Ovary (tissue), 3 donors: Measurements from ENCODE around the gene FIGNL1.

Source experiments
- CTCF ChIP-seq, 3 donors: fragments of 450-650 bp in 2 of 3; fragments of 200-600 bp in 1 of 3; IDR thresholded peaks; one replicate each; pipeline versions ENCODE4 v1.5.1 to v1.8.0; 2016 to 2022; ENCODE audit warnings: antibody characterized with exemption in 3 of 3, mild to moderate bottlenecking in 1 of 3
- POLR2A ChIP-seq: fragments of 450-650 bp; IDR thresholded peaks from one replicate; pipeline ENCODE4 v1.6.1; 2017; ENCODE audit warnings: antibody characterized with exemption, mild to moderate bottlenecking, moderate library complexity
- donor health status: DM: no; HTN: no; CAD: no.

- TF ChIP-seq CTCF (IDR thresholded peaks at IDR 0.05) (no peak), POLR2A (no peak)
These were observed 47.8 kb upstream of the FIGNL1 start for GRCh38 chr7:50497968-50498367.
